HUDEP-2 (cell line): ENCODE data around the gene ERP44.
"Not testable (repeated sequence)": the region's sequence is repeated elsewhere in the genome, so short reads cannot be mapped to it uniquely, and the experiment has no call there.

ENCODE experiments used
- DNase-seq, 76 experiments: peaks; one replicate each; lab custom pipeline; 2025; ENCODE audit not compliant: unreplicated experiment in 76 of 76; lab: John Stamatoyannopoulos, UW

Gene ERP44

DNA sequence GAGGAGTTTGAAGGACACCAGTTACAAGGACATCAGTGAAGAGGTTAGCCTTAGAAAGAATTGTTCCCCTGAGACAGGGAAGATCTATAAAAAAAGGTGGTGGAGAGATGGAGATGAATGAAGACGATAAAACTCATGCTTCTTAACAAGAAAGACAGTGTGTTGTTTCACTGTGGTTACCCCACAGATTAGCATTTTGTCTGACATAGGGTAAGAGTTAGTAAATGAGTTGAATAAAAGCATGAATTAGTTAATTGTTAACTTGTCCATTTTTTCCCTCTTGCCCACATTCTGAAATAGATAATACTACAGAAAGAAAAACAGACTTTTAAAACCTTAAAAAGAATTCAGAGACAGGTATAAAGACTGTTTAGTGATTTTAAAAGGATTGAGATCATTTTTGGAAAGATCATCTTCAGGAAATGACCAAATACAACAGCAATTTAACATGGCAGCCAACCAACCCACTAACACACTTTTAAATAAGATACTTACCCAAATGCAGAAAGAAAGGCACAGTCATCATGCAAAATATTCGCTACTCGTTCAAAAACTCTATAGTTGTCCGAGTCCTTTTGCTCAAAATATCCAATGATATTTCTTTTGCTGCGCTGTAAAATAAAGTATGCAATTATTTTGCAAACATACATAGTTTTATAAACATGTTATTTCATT, 78.5 kb downstream of the ERP44 start:
- DNase-seq, result no peak

DNA sequence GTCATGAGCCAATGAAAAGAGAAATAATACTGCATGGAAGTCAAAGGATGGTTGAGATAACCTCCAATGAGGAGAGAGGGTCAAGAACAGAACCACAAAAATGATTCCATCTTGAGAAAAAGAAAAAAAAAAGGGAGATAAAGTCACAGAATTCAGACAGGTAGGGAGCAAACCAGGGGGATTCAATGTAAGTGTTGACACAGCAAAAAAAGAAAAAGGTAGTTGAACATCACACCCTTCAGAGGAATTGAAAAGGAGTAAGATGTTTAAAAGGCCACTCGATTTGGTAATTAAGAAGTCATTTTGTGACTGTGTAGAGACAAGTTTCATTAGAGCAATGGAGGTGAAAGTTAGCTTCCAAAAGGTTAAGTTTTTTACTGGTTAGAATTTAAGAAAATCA, 79.3 kb downstream of the ERP44 start:
- DNase-seq, result no peak

DNA sequence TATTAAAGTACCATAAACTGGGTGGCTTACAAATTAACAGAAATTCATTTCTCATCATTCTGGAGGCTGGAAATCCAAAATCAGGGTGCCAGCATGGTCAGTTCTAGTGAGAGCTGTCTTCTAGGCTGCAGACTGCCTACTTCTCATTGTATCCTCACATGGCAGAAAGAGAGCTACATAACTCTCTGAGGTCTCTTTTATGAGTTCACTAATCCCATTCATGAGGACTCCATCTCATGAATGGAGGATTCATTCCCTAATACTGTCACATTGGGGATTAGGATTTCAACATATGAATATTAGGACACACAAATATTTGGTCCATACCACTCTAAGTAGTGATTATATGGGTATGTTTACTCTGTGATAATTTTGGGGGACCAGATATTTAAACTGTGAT, 84.0 kb downstream of the ERP44 start:
- DNase-seq, result no peak

DNA sequence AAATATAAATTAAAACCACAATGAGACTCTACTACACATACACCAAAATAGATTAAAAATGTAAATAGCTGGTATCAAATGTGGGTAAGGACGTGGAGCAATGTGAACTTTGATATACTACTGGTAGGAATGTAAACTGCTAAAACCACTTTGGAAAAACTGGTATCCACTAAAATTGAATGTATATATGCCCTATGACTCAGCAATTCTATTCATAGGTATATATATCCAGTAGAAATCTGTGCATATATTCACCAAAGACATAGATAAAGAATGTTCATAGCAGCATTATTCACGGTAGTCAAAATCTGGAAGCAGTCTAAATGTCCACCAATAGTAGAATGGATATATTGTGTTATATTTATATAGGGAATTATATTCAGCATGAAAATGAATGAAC, 85.2 kb downstream of the ERP44 start:
- no peak for DNase-seq

DNA sequence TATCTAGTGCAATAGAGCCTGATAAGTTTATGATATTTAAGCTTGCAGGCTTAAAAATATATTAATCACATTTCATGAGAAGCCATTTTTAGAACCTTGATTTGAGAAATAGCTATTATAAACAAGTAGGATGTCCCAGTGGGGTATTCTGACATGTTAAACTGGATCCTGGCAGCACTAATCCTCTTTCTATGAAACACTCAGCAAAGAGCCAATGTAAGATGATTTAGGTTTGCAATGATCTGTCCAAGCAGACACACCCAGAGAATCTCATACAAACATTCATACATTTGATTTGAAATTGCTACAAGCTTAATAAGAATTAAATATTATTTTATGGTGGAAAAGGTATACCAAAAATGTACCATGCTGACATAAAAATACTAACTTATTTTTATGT, 86.5 kb downstream of the ERP44 start:
- DNase-seq, result no peak

DNA sequence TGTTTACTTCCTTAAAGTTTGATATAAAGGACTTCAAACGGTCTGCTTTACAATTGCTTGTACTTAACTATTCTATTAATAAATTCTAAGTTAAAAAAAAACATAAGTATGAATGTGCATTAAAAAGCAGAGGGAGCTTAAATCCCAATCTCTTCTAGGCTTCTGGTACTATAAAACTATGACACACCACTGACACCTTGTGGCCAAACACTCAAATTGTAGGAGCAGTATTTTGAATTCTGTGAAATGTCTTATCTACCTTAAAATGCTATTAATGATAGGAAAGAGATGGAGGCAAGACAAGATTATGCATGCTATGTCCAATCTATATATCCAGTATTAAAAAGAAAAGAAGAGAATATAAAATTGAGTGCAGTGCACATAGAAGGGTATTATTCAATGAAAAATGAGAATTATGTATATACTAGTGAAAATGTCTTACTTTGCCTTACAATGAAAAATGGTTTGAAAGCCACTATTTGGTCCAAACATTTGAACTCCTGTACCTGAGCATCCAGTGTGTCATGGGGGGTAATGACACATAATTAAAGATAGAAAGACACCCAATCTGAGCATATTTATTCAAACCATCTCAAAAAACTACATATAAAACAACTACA, 87.6 kb downstream of the ERP44 start:
- peak in 44 of 76 experiments; percentile 1 to 65 (median 28) for DNase-seq

DNA sequence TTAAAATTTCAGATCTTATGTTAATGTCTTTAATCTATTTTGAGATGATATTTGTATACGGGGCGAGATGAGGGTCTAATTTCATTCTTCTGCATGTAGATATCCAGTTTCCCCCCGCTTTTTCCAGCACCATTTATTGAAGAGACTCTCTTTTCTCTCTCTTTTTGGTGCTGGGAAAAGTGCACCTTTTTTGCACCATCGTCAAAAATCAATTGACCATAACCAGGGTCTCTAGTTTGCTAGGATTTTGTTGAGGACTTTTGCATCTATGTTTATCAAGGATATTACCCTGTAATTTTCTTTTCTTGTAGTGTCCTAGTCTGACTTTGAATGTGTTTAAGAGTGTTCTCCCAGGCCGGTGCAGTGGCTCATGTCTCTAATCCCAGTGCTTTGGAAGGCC, 99.0 kb downstream of the ERP44 start:
- no peak for DNase-seq

DNA sequence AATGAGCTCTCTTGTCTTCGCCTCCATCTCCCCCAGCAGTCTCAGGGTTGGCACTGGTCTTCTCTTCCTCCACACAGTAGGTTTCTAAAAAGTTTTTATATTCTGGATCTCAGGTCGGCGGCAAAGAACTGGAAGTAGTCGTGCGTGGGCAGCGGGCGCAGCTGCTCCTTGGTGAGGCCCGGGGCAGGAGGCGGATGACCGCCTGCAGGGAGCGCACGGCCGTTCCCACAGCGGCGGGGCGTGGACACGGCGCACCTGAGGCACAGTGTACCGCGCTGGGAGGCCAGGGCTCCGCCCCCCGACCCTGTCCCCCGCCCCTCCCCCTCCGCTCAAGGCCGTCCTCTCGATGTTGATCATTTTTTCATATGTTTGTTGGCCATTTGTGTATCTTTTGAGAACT, 99.9 kb downstream of the ERP44 start:
- DNase-seq, result no peak

DNA sequence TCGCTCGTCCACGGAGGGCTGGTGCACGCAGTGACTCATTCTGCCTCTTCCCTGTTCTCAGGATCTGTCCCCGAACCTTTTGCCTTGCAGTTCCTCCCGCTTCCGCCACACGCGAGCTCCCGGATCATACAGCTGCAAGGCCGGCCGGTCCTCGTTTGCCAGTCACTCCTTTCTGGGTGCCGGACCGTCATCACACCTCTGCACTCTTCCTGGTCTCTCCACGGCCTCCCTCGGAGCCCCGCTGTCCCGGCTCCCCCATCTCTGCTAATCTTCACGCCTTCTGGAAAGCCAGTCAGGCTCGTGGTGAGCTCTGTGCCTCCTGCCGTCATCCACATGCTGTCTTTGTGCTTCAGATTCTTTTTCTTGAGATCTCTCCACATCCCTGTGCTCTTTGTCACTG, 100.5 kb downstream of the ERP44 start:
- no peak for DNase-seq

DNA sequence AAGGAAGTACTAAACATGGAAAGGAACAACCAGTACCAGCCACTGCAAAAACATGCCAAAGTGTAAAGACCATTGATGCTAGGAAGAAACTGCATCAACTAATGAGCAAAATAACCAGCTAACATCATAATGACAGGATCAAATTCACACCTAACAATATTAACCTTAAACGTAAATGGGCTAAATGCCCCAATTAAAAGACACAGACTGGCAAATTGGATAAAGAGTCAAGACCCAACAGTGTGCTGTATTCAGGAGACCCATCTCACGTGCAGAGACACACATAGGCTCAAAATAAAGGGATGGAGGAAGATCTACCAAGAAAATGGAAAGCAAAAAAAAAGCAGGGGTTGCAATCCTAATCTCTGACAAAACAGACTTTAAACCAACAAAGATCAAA, 108.3 kb downstream of the ERP44 start:
- DNase-seq, result not testable (repeated sequence)

DNA sequence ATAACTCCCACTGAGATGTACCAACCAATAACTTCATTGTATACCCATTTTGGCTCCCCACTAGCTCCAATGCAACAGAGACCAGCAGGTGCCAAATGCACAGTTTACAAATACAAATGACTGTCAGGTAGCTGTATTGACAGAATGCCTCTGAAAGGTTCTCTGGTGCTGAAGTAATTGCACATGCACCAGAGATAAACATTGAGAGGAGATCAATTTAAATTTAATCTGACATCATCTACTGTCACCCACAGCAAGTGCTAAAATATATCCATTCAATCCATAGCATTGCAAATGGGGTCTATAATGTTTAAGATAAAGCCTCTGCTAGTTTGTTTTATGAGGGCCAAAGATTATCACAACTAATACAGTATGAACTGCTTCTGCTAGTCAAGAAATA, 112.2 kb downstream of the ERP44 start:
- no peak for DNase-seq

DNA sequence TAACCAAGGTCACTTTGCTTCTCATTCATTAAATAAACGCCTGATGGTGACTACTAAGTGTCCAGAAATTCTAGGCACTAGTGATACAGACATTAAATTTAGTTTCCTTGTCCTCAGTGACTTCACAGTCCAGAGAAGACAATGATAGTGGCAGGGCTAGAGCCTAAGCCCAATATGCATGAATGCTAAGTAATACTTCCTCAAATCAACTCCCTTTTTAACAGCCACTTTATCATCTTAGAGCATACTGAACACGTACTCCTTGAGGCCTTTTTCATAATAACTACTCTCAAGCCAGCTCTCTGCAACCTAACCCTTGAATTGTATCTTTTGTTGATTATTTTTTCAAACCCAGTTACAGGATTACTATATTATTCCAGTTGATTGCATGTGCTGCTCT, 118.2 kb downstream of the ERP44 start:
- DNase-seq, result peak in 2 of 76 experiments; percentile 7 to 8

DNA sequence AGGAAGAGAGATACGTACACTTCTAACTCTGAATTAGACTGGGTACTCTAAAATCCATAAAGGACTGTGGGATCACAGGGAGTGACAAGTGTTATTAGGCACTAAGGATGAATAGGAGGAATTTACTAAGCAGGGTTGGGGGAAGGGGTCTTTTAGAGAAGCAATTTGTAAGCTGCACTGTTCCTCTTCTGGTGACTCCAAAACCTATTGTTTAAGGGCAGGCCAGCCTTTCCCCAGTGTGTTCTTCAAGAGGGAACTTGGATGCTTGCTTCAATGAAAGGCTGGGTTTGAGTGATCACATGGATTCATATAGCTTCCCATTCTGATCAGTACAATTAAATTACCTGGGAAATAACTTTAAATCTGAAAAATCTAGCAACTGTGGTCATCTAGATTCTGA, 120.6 kb downstream of the ERP44 start:
- DNase-seq, result no peak

DNA sequence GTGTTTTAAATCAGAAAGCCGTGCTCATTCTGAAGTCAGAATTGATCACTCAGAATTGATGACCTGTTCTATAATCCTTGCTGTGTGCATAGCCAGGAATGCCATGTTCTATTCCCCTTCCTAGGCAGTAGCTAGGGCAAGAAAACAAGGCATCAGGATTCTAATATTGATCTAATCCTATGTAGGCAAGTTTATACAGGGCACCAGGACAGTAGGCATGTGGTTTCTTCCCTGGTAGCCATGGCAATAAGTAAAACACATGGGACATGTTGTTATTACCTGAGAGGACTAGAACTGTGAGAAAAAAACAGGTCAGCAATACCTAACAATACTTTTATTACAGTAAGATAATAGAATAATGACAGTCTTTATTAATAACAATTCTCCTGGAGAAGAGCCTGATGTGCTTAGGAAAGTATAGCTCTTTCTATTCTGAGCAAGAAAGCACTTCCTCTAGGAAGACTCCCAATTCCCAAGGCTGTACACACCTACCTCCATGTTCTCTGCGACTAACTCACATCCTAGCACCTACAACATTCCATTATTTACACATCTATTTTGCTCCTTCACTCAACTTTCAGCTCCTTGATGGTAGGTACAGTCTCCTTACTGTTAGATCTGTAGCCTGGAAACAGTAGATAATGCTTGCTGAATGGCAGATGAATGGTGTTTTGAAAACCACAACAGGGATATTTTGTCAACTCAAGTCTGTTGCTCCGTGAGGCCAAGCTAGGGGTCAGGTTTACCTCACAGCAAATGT, 121.6 kb downstream of the ERP44 start:
- no peak for DNase-seq

DNA sequence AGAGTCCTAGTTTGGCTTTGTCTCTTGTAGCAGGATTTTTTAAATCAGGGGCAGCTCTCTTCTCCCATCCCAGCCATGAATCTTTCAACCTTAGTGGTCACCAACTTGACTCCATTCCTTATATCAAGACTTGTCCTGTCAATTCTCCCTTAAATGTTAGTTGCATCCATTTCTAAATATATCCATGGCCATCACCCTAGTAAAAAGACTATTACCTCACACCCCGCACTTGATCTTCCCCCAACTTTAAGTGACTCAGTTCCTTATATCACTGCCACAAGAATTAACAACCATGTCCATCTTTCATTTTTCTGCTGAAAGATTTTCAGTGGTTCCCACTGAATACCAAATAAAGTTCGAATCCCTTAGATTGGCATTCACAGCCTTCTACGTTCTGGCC, 125.3 kb downstream of the ERP44 start:
- DNase-seq, result no peak

DNA sequence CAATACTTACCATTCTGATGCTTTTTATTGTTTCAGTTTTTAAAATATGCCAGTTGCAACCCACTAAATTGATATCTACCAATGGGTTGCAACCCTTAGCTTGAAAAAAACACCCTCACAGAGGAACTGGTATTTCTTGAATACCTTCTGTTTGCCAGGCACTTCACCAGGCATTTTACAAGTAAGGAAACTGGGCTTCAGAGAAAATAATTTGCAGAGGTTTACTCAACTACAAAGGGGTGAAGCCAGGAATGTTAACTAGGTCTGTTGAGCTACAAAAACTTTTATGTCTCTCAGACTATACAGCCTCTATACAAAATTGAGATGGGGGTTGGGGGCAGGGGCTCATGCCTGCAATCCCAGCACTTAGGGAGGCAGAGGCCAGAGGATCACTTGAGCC, 127.4 kb downstream of the ERP44 start:
- DNase-seq, result no peak

DNA sequence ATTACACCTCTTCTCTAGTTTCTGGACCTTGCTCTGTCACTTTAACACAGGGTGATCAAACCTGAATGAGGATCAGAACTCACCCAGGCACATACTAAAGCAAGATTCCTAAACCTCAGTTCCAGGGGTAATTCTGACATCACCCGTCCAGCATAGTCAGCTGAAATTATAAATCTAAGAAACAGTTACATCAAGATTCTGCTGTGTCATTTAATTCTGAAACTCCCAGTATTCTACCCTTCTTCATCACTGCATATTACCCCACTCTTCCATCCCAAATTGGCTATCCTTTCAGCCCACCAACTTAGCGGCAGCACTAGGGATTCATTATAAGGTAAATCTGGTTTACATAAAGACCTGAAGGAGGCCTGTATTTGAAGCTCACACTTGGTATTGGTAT, 128.3 kb downstream of the ERP44 start:
- no peak for DNase-seq

DNA sequence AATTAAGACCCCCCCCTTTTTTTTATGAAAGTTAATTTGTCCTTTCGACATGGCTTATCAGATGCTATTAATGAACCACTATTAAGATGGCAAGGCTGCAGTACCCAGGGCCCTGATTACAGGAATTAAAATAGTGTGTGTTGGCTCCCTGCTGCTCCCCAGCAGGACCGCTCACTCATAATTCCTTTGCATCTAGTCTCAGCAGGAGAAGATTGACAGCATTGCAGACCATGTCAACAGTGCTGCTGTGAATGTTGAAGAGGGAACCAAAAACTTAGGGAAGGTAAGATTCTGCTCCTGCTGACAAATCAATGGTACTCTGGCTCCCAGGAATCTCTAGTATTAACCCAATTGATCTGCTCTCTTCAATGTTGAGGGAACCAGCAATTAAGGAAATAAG, 131.3 kb downstream of the ERP44 start:
- DNase-seq, result no peak

DNA sequence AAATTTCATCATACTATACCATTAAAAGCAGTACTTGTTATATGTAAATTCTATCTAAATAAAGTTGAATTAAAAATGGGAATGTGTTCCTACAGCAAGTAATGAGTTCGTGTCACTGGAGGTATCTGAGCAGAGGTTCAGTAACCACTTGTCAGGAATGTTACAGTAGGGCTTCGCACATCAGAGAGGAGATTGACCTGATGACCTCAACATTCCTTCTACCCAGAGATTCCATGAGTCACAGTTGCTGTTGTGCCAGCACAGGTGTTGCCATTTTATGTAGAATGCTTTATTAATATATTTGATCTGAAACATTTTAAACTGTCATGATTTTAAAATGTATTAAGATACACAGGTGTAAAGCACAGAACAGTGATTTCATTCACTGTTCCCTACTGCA, 132.1 kb downstream of the ERP44 start:
- DNase-seq, result no peak

DNA sequence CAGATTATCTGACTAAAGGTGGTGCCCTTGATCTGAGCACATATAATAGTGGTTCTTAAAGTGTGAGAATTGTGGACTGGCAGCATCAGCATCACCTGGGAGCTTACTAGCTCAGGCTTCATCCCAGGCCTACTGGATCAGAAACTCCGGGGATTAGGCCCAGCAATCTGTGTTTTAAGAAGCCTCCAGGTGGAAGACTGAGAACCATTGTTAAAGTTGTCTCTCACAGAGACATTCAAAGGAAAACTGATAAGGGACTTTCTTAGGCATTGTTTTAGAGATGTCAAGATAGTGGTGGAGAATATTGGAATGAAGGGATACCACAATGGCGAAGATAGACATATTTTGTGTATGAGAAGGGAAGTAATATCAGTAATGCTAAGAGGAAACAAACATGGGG, 132.8 kb downstream of the ERP44 start:
- no peak for DNase-seq

DNA sequence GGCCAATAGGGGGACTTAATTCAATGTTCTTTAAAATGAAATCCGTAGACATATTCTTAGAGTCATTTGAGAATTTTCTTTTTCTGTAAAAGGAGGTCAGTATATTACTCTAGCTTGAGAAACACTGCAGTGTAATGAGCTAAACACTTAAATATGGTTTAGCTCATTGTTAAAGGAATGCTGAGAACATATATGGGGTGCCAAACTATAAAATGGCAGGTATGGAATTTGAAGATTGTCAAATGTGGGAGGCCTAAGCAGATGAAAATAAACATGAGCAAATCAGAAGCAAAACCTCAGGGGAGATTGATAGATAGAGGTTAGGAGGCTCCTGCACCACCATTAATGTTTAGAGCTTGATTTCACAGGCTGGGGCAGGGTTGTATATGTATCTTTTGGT, 134.5 kb downstream of the ERP44 start:
- no peak for DNase-seq

DNA sequence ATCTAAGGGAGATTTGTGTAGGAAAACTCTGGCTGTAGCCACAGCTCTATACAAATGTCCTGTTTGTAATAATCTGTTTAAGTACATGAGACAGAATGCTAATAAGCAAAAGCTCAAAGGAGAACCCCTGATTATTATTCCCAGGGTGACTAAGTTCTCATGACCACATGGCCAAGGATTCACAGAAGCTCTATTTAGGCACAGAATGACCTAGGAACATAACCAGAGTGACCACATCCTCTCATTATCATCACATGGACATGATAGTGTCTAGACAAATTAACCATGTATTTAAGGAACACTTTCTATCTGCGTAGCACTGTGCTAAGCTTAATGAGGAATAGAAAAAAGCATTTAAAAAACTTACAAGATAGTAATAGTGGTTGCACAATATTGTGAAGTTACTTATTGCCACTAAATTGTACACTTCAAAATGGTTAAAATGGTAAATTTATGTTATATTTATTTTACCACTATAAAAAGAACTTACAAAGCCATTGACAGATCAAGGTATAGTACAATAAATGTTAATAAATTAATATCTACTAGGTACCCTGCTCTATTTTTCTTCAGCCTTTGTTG, 136.0 kb downstream of the ERP44 start:
- no peak for DNase-seq
